ENCODE data around the gene AKAP6.

AKAP6 gene

GRCh38 chr14:32847867-32848266, 518.8 kb downstream of the AKAP6 start:
- Histone ChIP-seq H3K27me3 (ENCODE audit: control insufficient read depth, low read length) (no peaks in the 10 kb centered on the region), H3K4me3 (ENCODE audit: low read length) (no peak overlapping the region), H3K79me2 (ENCODE audit: control insufficient read depth, low read length) (no peaks in the 10 kb centered on the region), H3K4me2 (ENCODE audit: low read length) (no peak overlapping the region), H3K36me3 (ENCODE audit: control insufficient read depth, low read length) (no peaks in the 10 kb centered on the region), H3K9me3 (ENCODE audit: control insufficient read depth, insufficient read depth, low read length) (no peaks in the 10 kb centered on the region), H3F3A (ENCODE audit: control insufficient read depth, insufficient read depth) (no peaks in the 10 kb centered on the region), H4K20me1 (ENCODE audit: control insufficient read depth, insufficient read depth, low read depth, low read length) (no peaks in the 10 kb centered on the region), H3K27ac (ENCODE audit: low read depth, low read length) (no peak overlapping the region), H3K4me1 (ENCODE audit: control insufficient read depth, low read length) (no peaks in the 10 kb centered on the region), H3K9me2 (replicated peaks; ENCODE audit: control insufficient read depth, low read length) (no peaks in the 10 kb centered on the region)
- no peak for TF ChIP-seq CTCF (IDR thresholded peaks at IDR 0.05; ENCODE audit: low read depth, low read length, poor library complexity, severe bottlenecking)
- TF ChIP-seq EZH2phosphoT487 (IDR thresholded peaks at IDR 0.05; ENCODE audit: borderline replicate concordance, low read length) = no peak

GRCh38 chr14:32865827-32866376, 536.8 kb downstream of the AKAP6 start:
- no peak overlapping the region for H3K4me3 ChIP-seq (ENCODE audit: low read length)
- no peaks in the 10 kb centered on the region for H3K27me3 ChIP-seq (ENCODE audit: control insufficient read depth, low read length)
- TF ChIP-seq CTCF (IDR thresholded peaks at IDR 0.05; ENCODE audit: low read depth, low read length, poor library complexity, severe bottlenecking) (no peak), EZH2phosphoT487 (IDR thresholded peaks at IDR 0.05; ENCODE audit: borderline replicate concordance, low read length) (no peak)
- H3K4me2 ChIP-seq (ENCODE audit: low read length) = no peak overlapping the region
- no peaks in the 10 kb centered on the region for H3K4me1 ChIP-seq (ENCODE audit: control insufficient read depth, low read length)
- H3K9me2 ChIP-seq (replicated peaks; ENCODE audit: control insufficient read depth, low read length) = no peaks in the 10 kb centered on the region
- no peaks in the 10 kb centered on the region for H3K36me3 ChIP-seq (ENCODE audit: control insufficient read depth, low read length)
- no peaks in the 10 kb centered on the region for H3F3A ChIP-seq (ENCODE audit: control insufficient read depth, insufficient read depth)
- H3K27ac ChIP-seq (ENCODE audit: low read depth, low read length) = no peak overlapping the region
- no peaks in the 10 kb centered on the region for H3K79me2 ChIP-seq (ENCODE audit: control insufficient read depth, low read length)
- no peaks in the 10 kb centered on the region; the same call in 1 of the 2 replicates for H3K9me3 ChIP-seq (ENCODE audit: control insufficient read depth, insufficient read depth, low read length)
- no peaks in the 10 kb centered on the region for H4K20me1 ChIP-seq (ENCODE audit: control insufficient read depth, insufficient read depth, low read depth, low read length)

GRCh38 chr14:32883188-32883587, 554.1 kb downstream of the AKAP6 start:
- TF ChIP-seq CTCF (IDR thresholded peaks at IDR 0.05; ENCODE audit: low read depth, low read length, poor library complexity, severe bottlenecking) (no peak), EZH2phosphoT487 (IDR thresholded peaks at IDR 0.05; ENCODE audit: borderline replicate concordance, low read length) (no peak)
- Histone ChIP-seq H3K4me2 (ENCODE audit: low read length) (no peak overlapping the region), H3K9me3 (ENCODE audit: control insufficient read depth, insufficient read depth, low read length) (no peaks in the 10 kb centered on the region), H4K20me1 (ENCODE audit: control insufficient read depth, insufficient read depth, low read depth, low read length) (no peaks in the 10 kb centered on the region), H3K27ac (ENCODE audit: low read depth, low read length) (no peak overlapping the region), H3K4me1 (ENCODE audit: control insufficient read depth, low read length) (no peaks in the 10 kb centered on the region), H3K79me2 (ENCODE audit: control insufficient read depth, low read length) (no peaks in the 10 kb centered on the region), H3K4me3 (ENCODE audit: low read length) (no peak overlapping the region), H3F3A (ENCODE audit: control insufficient read depth, insufficient read depth) (no peaks in the 10 kb centered on the region), H3K27me3 (ENCODE audit: control insufficient read depth, low read length) (no peaks in the 10 kb centered on the region), H3K36me3 (ENCODE audit: control insufficient read depth, low read length) (no peaks in the 10 kb centered on the region), H3K9me2 (replicated peaks; ENCODE audit: control insufficient read depth, low read length) (no peaks in the 10 kb centered on the region)
